ENCODE data around the gene SKOR2.

GRCh38 chr18:47260120-47260923 lies 8.9 kb upstream of the SKOR2 start:
- TF ChIP-seq CTCF (IDR thresholded peaks at IDR 0.05) (no peak), POLR2A (IDR thresholded peaks at IDR 0.05) (no peak)

All from uterus (tissue), 2 donors.